Measurements from ENCODE around the gene SLC24A5. TPM values are rescaled to one million over a fixed set of nuclear protein-coding genes. Genes with fewer than 3 reads are reported as not detected.

The SLC24A5 gene
- not detected for total RNA-seq
- polyA plus RNA-seq: not detected

DNA sequence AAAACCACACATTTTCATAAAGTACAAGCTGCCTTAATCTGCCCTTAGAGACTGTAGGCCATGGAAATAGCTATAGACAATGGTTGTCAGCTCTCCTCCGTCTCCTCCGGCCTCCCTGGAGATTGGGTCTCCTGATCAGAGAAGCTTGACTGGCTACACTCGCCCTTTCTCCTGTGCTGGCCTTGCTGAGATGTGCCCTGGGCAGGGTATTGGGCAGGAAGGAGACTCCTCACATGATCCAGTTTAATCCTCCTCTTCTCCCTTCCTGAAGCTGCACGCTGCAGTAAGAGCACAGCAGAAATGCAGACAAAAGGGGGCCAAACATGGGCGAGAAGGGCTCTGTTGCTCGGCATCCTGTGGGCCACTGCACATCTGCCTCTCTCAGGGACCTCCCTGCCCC is at the start of gene SLC24A5:
TSS of gene SLC24A5 (plus strand) at position 246 of the 400 bp plus-strand sequence. CDS start at position 301, 55 bp downstream.
- Mint-ChIP-seq H3K4me1 (no peaks in the 10 kb centered on the region), H3K4me3 (no peak within 1 kb of the TSS), H3K36me3 (no peaks in the 10 kb centered on the region), H3K9me3 (peaks cover 0 to 4% (median 0%) of the 10 kb centered on the region in 8 donors), H3K27me3 (peaks cover 0 to 4% of the 10 kb centered on the region in 2 donors), H3K27ac (no peak within 1 kb of the TSS)
- Histone ChIP-seq H3K27me3 (ENCODE audit: insufficient read depth, low read length) (no peaks in the 10 kb centered on the region), H3K36me3 (ENCODE audit: insufficient read depth, low read length) (no peaks in the 10 kb centered on the region), H3K4me3 (ENCODE audit: low read length in 2 of 2) (no peak within 1 kb of the TSS), H3K4me1 (ENCODE audit: insufficient read depth, low read length) (no peaks in the 10 kb centered on the region), H3K9me3 (ENCODE audit: control insufficient read depth in 1 of 2, low read length in 2 of 2) (no peaks in the 10 kb centered on the region), H3K27ac (ENCODE audit: low read depth, low read length) (no peak within 1 kb of the TSS)
- DNase-seq: no peak
- ChIA-PET POLR2A (ENCODE audit: partially characterized antibody) (no interaction called here), CTCF (ENCODE audit: partially characterized antibody) (no interaction called here)
- intact Hi-C loops (cut with micrococcal nuclease): no loop called here

GRCh38 chr15:48072941-48073340 is 47.8 kb upstream of the SLC24A5 start:
- CTCF ChIA-PET (ENCODE audit: partially characterized antibody): no interaction called here
- H3K27ac Mint-ChIP-seq: no peak overlapping the region
- POLR2A ChIA-PET (ENCODE audit: partially characterized antibody): no interaction called here
- no peaks in the 10 kb centered on the region for H3K4me1 Mint-ChIP-seq
- no peak for DNase-seq
- Histone ChIP-seq H3K27ac (ENCODE audit: low read depth, low read length) (no peak overlapping the region), H3K36me3 (ENCODE audit: insufficient read depth, low read length) (no peaks in the 10 kb centered on the region), H3K27me3 (ENCODE audit: insufficient read depth, low read length) (no peaks in the 10 kb centered on the region), H3K4me1 (ENCODE audit: insufficient read depth, low read length) (no peaks in the 10 kb centered on the region), H3K4me3 (ENCODE audit: low read length in 2 of 2) (no peak overlapping the region), H3K9me3 (ENCODE audit: control insufficient read depth in 1 of 2, low read length in 2 of 2) (no peaks in the 10 kb centered on the region)
- H3K4me3 Mint-ChIP-seq: no peak overlapping the region
- intact Hi-C loops (cut with micrococcal nuclease): no loop called here
- peaks cover 1 to 3% of the 10 kb centered on the region in 2 donors for H3K27me3 Mint-ChIP-seq
- peaks cover 0 to 8% (median 3%) of the 10 kb centered on the region in 8 donors for H3K9me3 Mint-ChIP-seq
- no peaks in the 10 kb centered on the region for H3K36me3 Mint-ChIP-seq

GRCh38 chr15:48073881-48074280 is 46.9 kb upstream of the SLC24A5 start:
- H3K27me3 ChIP-seq (ENCODE audit: insufficient read depth, low read length): no peaks in the 10 kb centered on the region
- Mint-ChIP-seq H3K27me3 (peaks cover 1 to 3% of the 10 kb centered on the region in 2 donors), H3K36me3 (no peaks in the 10 kb centered on the region), H3K4me3 (no peak overlapping the region), H3K9me3 (peaks cover 0 to 8% (median 3%) of the 10 kb centered on the region in 8 donors), H3K27ac (no peak overlapping the region), H3K4me1 (no peaks in the 10 kb centered on the region)
- no peak for DNase-seq
- ChIA-PET CTCF (ENCODE audit: partially characterized antibody) (no interaction called here), POLR2A (ENCODE audit: partially characterized antibody) (no interaction called here)
- no peaks in the 10 kb centered on the region for H3K4me1 ChIP-seq (ENCODE audit: insufficient read depth, low read length)
- H3K36me3 ChIP-seq (ENCODE audit: insufficient read depth, low read length): no peaks in the 10 kb centered on the region
- H3K9me3 ChIP-seq (ENCODE audit: control insufficient read depth in 1 of 2, low read length in 2 of 2): no peaks in the 10 kb centered on the region
- intact Hi-C loops (cut with micrococcal nuclease): no loop called here
- H3K4me3 ChIP-seq (ENCODE audit: low read length in 2 of 2): no peak overlapping the region
- no peak overlapping the region for H3K27ac ChIP-seq (ENCODE audit: low read depth, low read length)

- Histone ChIP-seq H3K27ac (ENCODE audit: low read depth, low read length) (no peak overlapping the region), H3K4me3 (ENCODE audit: low read length in 2 of 2) (no peak overlapping the region), H3K36me3 (ENCODE audit: insufficient read depth, low read length) (no peaks in the 10 kb centered on the region), H3K9me3 (ENCODE audit: control insufficient read depth in 1 of 2, low read length in 2 of 2) (no peaks in the 10 kb centered on the region), H3K4me1 (ENCODE audit: insufficient read depth, low read length) (no peaks in the 10 kb centered on the region), H3K27me3 (ENCODE audit: insufficient read depth, low read length) (no peaks in the 10 kb centered on the region)
- Mint-ChIP-seq H3K4me3 (no peak overlapping the region), H3K36me3 (no peaks in the 10 kb centered on the region), H3K4me1 (no peaks in the 10 kb centered on the region), H3K27me3 (peaks cover 1 to 9% of the 10 kb centered on the region in 2 donors), H3K9me3 (peaks cover 0 to 8% (median 3%) of the 10 kb centered on the region in 8 donors), H3K27ac (no peak overlapping the region)
- ChIA-PET POLR2A (ENCODE audit: partially characterized antibody) (no interaction called here), CTCF (ENCODE audit: partially characterized antibody) (no interaction called here)
- DNase-seq: no peak
- intact Hi-C loops (cut with micrococcal nuclease): no loop called here
Measured at GRCh38 chr15:48076454-48076853, 44.3 kb upstream of the SLC24A5 start.

- Mint-ChIP-seq H3K27me3 (peaks cover 6 to 14% of the 10 kb centered on the region in 2 donors), H3K4me3 (no peak overlapping the region), H3K36me3 (no peaks in the 10 kb centered on the region), H3K4me1 (no peaks in the 10 kb centered on the region), H3K9me3 (peaks cover 0 to 7% (median 4%) of the 10 kb centered on the region in 8 donors), H3K27ac (no peak overlapping the region)
- ChIA-PET POLR2A (ENCODE audit: partially characterized antibody) (no interaction called here), CTCF (ENCODE audit: partially characterized antibody) (no interaction called here)
- no peak for DNase-seq
- H3K27me3 ChIP-seq (ENCODE audit: insufficient read depth, low read length): no peaks in the 10 kb centered on the region
- intact Hi-C loops (cut with micrococcal nuclease): no loop called here
- H3K27ac ChIP-seq (ENCODE audit: low read depth, low read length): no peak overlapping the region
- no peaks in the 10 kb centered on the region for H3K36me3 ChIP-seq (ENCODE audit: insufficient read depth, low read length)
- no peaks in the 10 kb centered on the region for H3K9me3 ChIP-seq (ENCODE audit: control insufficient read depth in 1 of 2, low read length in 2 of 2)
- no peak overlapping the region for H3K4me3 ChIP-seq (ENCODE audit: low read length in 2 of 2)
- H3K4me1 ChIP-seq (ENCODE audit: insufficient read depth, low read length): no peaks in the 10 kb centered on the region
Measured at GRCh38 chr15:48077616-48078184, 43.1 kb upstream of the SLC24A5 start.

- intact Hi-C loops (cut with micrococcal nuclease): no loop called here
- Mint-ChIP-seq H3K9me3 (peaks cover 0 to 3% (median 0%) of the 10 kb centered on the region in 8 donors), H3K4me3 (peak overlapping the region in 1 of 8 donors; percentile 31), H3K27me3 (peaks cover 5 to 7% of the 10 kb centered on the region in 2 donors), H3K36me3 (no peaks in the 10 kb centered on the region), H3K4me1 (no peaks in the 10 kb centered on the region), H3K27ac (no peak overlapping the region)
- Histone ChIP-seq H3K4me1 (ENCODE audit: insufficient read depth, low read length) (no peaks in the 10 kb centered on the region), H3K36me3 (ENCODE audit: insufficient read depth, low read length) (no peaks in the 10 kb centered on the region), H3K4me3 (ENCODE audit: low read length in 2 of 2) (no peak overlapping the region), H3K27me3 (ENCODE audit: insufficient read depth, low read length) (no peaks in the 10 kb centered on the region), H3K9me3 (ENCODE audit: control insufficient read depth in 1 of 2, low read length in 2 of 2) (no peaks in the 10 kb centered on the region), H3K27ac (ENCODE audit: low read depth, low read length) (no peak overlapping the region)
- POLR2A ChIA-PET (ENCODE audit: partially characterized antibody): no interaction called here
- no peak for DNase-seq
- CTCF ChIA-PET (ENCODE audit: partially characterized antibody): no interaction called here
Measured at GRCh38 chr15:48084759-48085590, 35.8 kb upstream of the SLC24A5 start.

GRCh38 chr15:48085591-48085930 is 35.2 kb upstream of the SLC24A5 start:
- H3K27ac ChIP-seq (ENCODE audit: low read depth, low read length): no peak overlapping the region
- ChIA-PET POLR2A (ENCODE audit: partially characterized antibody) (no interaction called here), CTCF (ENCODE audit: partially characterized antibody) (no interaction called here)
- H3K4me1 ChIP-seq (ENCODE audit: insufficient read depth, low read length): no peaks in the 10 kb centered on the region
- Mint-ChIP-seq H3K4me3 (no peak overlapping the region), H3K4me1 (no peaks in the 10 kb centered on the region), H3K27ac (no peak overlapping the region), H3K9me3 (peaks cover 0 to 3% (median 0%) of the 10 kb centered on the region in 8 donors), H3K36me3 (no peaks in the 10 kb centered on the region), H3K27me3 (peaks cover 5% of the 10 kb centered on the region in 2 donors)
- DNase-seq: no peak
- no peak overlapping the region for H3K4me3 ChIP-seq (ENCODE audit: low read length in 2 of 2)
- H3K36me3 ChIP-seq (ENCODE audit: insufficient read depth, low read length): no peaks in the 10 kb centered on the region
- H3K27me3 ChIP-seq (ENCODE audit: insufficient read depth, low read length): no peaks in the 10 kb centered on the region
- intact Hi-C loops (cut with micrococcal nuclease): no loop called here
- no peaks in the 10 kb centered on the region for H3K9me3 ChIP-seq (ENCODE audit: control insufficient read depth in 1 of 2, low read length in 2 of 2)
